Measurements from ENCODE around the gene ARSK.

ARSK gene

GRCh38 chr5:95641741-95642220 lies 86.9 kb downstream of the ARSK start:
- Histone ChIP-seq H3K4me3 (ENCODE audit: low read depth, low read length) (no peak overlapping the region), H3K4me1 (ENCODE audit: control insufficient read depth, insufficient read depth, low read length) (no peaks in the 10 kb centered on the region), H3K9me3 (ENCODE audit: control insufficient read depth, insufficient read depth, low read depth, low read length) (no peaks in the 10 kb centered on the region), H3K27ac (ENCODE audit: extremely low read depth, low read depth, low read length) (no peak overlapping the region), H3K36me3 (ENCODE audit: control insufficient read depth in 2 of 2, insufficient read depth in 1 of 2, low read length in 2 of 2) (no peaks in the 10 kb centered on the region)
- ChIA-PET POLR2A (no interaction called here), CTCF (interaction anchor here (1.3 to 7.4 kb wide), 5 partner anchors 10 to 207 kb away, joined by 4 to 64 read pairs (median 8); no protein-coding TSS in a partner anchor)
- TF ChIP-seq ZNF155 (tag by site-specific recombination; IDR thresholded peaks at IDR 0.05) (no peak), ZNF23 (tag by site-specific recombination; IDR thresholded peaks at IDR 0.05; ENCODE audit: borderline replicate concordance) (no peak), ZNF24 (tag by site-specific recombination; IDR thresholded peaks at IDR 0.05) (no peak), ZNF692 (tag by site-specific recombination; IDR thresholded peaks at IDR 0.05) (no peak), ZNF324 (tag by site-specific recombination; IDR thresholded peaks at IDR 0.05) (no peak), HIC1 (tag by site-specific recombination; IDR thresholded peaks at IDR 0.05) (no peak), ZNF350 (tag by site-specific recombination; IDR thresholded peaks at IDR 0.05) (no peak), ZFP3 (tag by site-specific recombination; IDR thresholded peaks at IDR 0.05; ENCODE audit: low read depth) (no peak), IKZF3 (tag by site-specific recombination; IDR thresholded peaks at IDR 0.05) (no peak), OSR2 (tag by site-specific recombination; IDR thresholded peaks at IDR 0.05) (no peak)
- TF ChIP-seq, protein P1, sequence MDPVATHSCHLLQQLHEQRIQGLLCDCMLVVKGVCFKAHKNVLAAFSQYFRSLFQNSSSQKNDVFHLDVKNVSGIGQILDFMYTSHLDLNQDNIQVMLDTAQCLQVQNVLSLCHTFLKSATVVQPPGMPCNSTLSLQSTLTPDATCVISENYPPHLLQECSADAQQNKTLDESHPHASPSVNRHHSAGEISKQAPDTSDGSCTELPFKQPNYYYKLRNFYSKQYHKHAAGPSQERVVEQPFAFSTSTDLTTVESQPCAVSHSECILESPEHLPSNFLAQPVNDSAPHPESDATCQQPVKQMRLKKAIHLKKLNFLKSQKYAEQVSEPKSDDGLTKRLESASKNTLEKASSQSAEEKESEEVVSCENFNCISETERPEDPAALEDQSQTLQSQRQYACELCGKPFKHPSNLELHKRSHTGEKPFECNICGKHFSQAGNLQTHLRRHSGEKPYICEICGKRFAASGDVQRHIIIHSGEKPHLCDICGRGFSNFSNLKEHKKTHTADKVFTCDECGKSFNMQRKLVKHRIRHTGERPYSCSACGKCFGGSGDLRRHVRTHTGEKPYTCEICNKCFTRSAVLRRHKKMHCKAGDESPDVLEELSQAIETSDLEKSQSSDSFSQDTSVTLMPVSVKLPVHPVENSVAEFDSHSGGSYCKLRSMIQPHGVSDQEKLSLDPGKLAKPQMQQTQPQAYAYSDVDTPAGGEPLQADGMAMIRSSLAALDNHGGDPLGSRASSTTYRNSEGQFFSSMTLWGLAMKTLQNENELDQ (tag by site-specific recombination; IDR thresholded peaks at IDR 0.05; ENCODE audit: low read depth): no peak

- CTCF ChIA-PET: interaction anchor here (0.7 to 7.4 kb wide), 13 partner anchors 12 to 702 kb away, joined by 3 to 64 read pairs (median 5); partner anchors contain the start of gene MCTP1
- no peak overlapping the region for H3K4me3 ChIP-seq (ENCODE audit: low read depth, low read length)
- POLR2A ChIA-PET: no interaction called here
- TF ChIP-seq, protein P2, sequence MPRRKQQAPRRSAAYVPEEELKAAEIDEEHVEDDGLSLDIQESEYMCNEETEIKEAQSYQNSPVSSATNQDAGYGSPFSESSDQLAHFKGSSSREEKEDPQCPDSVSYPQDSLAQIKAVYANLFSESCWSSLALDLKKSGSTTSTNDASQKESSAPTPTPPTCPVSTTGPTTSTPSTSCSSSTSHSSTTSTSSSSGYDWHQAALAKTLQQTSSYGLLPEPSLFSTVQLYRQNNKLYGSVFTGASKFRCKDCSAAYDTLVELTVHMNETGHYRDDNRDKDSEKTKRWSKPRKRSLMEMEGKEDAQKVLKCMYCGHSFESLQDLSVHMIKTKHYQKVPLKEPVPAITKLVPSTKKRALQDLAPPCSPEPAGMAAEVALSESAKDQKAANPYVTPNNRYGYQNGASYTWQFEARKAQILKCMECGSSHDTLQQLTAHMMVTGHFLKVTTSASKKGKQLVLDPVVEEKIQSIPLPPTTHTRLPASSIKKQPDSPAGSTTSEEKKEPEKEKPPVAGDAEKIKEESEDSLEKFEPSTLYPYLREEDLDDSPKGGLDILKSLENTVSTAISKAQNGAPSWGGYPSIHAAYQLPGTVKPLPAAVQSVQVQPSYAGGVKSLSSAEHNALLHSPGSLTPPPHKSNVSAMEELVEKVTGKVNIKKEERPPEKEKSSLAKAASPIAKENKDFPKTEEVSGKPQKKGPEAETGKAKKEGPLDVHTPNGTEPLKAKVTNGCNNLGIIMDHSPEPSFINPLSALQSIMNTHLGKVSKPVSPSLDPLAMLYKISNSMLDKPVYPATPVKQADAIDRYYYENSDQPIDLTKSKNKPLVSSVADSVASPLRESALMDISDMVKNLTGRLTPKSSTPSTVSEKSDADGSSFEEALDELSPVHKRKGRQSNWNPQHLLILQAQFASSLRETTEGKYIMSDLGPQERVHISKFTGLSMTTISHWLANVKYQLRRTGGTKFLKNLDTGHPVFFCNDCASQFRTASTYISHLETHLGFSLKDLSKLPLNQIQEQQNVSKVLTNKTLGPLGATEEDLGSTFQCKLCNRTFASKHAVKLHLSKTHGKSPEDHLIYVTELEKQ (tag by site-specific recombination; IDR thresholded peaks at IDR 0.05; ENCODE audit: borderline replicate concordance): no peak
- TF ChIP-seq ATF2 (tag by site-specific recombination; IDR thresholded peaks at IDR 0.05; ENCODE audit: low read depth) (no peak), PRDM2 (tag by site-specific recombination; IDR thresholded peaks at IDR 0.05; ENCODE audit: borderline replicate concordance) (no peak), YY1 (tag by site-specific recombination; IDR thresholded peaks at IDR 0.05) (no peak), ZNF248 (tag by site-specific recombination; IDR thresholded peaks at IDR 0.05) (no peak), ZNF843 (tag by site-specific recombination; IDR thresholded peaks at IDR 0.05) (no peak)
These were observed 88.3 kb downstream of the ARSK start for GRCh38 chr5:95643152-95643551.

More at GRCh38 chr5:95643152-95643551, 88.3 kb downstream of the ARSK start:
- H3K36me3 ChIP-seq (ENCODE audit: control insufficient read depth in 2 of 2, insufficient read depth in 1 of 2, low read length in 2 of 2): no peaks in the 10 kb centered on the region
- no peak overlapping the region for H3K27ac ChIP-seq (ENCODE audit: extremely low read depth, low read depth, low read length)
- H3K9me3 ChIP-seq (ENCODE audit: control insufficient read depth, insufficient read depth, low read depth, low read length): no peaks in the 10 kb centered on the region
- peaks cover 5% of the 10 kb centered on the region; the same call in 1 of the 2 replicates for H3K4me1 ChIP-seq (ENCODE audit: control insufficient read depth, insufficient read depth, low read length)

Measured in HEK293 (cell line).